WTC11 (cell line): ENCODE measurements around the gene SIM2.

Source experiments
- ATF3 ChIP-seq: sonication (generic); formaldehyde crosslinking; conservative IDR thresholded peaks from 2 replicates; pipeline ENCODE4 v1.8.1; 2022; ENCODE audit warnings: mild to moderate bottlenecking, missing genetic modification reagents
- CTCF ChIP-seq: fragments of 200-600 bp; IDR thresholded peaks from 2 replicates; pipeline ENCODE4 v1.8.0; 2022; ENCODE audit warnings: antibody characterized with exemption
- ELF4 ChIP-seq: sonication (generic); formaldehyde crosslinking; IDR thresholded peaks from 2 replicates; pipeline ENCODE4 v1.8.1; 2022; ENCODE audit warnings: low read depth, mild to moderate bottlenecking, moderate library complexity, missing genetic modification reagents
- JUN ChIP-seq: sonication (generic); formaldehyde crosslinking; IDR thresholded peaks from 2 replicates; pipeline ENCODE4 v1.8.0; 2023; ENCODE audit warnings: mild to moderate bottlenecking, missing genetic modification reagents
- MAX ChIP-seq: sonication (generic); formaldehyde crosslinking; IDR thresholded peaks from 2 replicates; pipeline ENCODE4 v1.8.0; 2022; ENCODE audit warnings: mild to moderate bottlenecking, missing genetic modification reagents
- MLX ChIP-seq: sonication (generic); formaldehyde crosslinking; IDR thresholded peaks from 2 replicates; pipeline ENCODE4 v1.8.1; 2023; ENCODE audit warnings: mild to moderate bottlenecking, missing genetic modification reagents, moderate library complexity
- MXD4 ChIP-seq: fragments of 250-450 bp; sonication (Bioruptor Pico); IDR thresholded peaks from 2 replicates; pipeline ENCODE4 v1.8.0; 2021; ENCODE audit warnings: mild to moderate bottlenecking, moderate library complexity, borderline replicate concordance
- STAT6 ChIP-seq: sonication (generic); formaldehyde crosslinking; conservative IDR thresholded peaks from 2 replicates; pipeline ENCODE4 v1.8.1; 2023; ENCODE audit warnings: mild to moderate bottlenecking, low read depth, missing genetic modification reagents, moderate library complexity
- USF1 ChIP-seq: sonication (generic); formaldehyde crosslinking; IDR thresholded peaks from 2 replicates; pipeline ENCODE4 v1.8.0; 2022; ENCODE audit warnings: mild to moderate bottlenecking, missing genetic modification reagents
- ZNF281 ChIP-seq: sonication (generic); formaldehyde crosslinking; IDR thresholded peaks from 2 replicates; pipeline ENCODE4 v1.8.0; 2023; ENCODE audit warnings: mild to moderate bottlenecking, missing genetic modification reagents
- ZNF425 ChIP-seq: fragments of 250-450 bp; sonication (Bioruptor Pico); conservative IDR thresholded peaks from 2 replicates; pipeline ENCODE4 v1.9.0; 2021; ENCODE audit warnings: mild to moderate bottlenecking
- ZNF512 ChIP-seq: sonication (generic); formaldehyde crosslinking; IDR thresholded peaks from 2 replicates; pipeline ENCODE4 v1.8.1; 2022; ENCODE audit warnings: missing genetic modification reagents, borderline replicate concordance

- TF ChIP-seq CTCF (no peak), MAX (CRISPR knock-in tag) (no peak), ZNF425 (no peak), MXD4 (no peak), ZNF281 (CRISPR knock-in tag) (no peak), ATF3 (no peak), MLX (CRISPR knock-in tag) (no peak), USF1 (no peak), JUN (CRISPR knock-in tag) (no peak), ZNF512 (CRISPR knock-in tag) (no peak), ELF4 (CRISPR knock-in tag) (no peak), STAT6 (no peak)
These were observed 44.5 kb downstream of the SIM2 start for GRCh38 chr21:36743446-36743845.
